HuH-7 (cell line): ENCODE results near the gene SLC35A4.
"Not testable (repeated sequence)": the region's sequence is repeated elsewhere in the genome, so short reads cannot be mapped to it uniquely, and the experiment has no call there.

Source experiments
- DNase-seq: peaks from one replicate; pipeline ENCODE4 v3.0.0; 2011; ENCODE audit warnings: low spot score

SLC35A4 gene

DNA sequence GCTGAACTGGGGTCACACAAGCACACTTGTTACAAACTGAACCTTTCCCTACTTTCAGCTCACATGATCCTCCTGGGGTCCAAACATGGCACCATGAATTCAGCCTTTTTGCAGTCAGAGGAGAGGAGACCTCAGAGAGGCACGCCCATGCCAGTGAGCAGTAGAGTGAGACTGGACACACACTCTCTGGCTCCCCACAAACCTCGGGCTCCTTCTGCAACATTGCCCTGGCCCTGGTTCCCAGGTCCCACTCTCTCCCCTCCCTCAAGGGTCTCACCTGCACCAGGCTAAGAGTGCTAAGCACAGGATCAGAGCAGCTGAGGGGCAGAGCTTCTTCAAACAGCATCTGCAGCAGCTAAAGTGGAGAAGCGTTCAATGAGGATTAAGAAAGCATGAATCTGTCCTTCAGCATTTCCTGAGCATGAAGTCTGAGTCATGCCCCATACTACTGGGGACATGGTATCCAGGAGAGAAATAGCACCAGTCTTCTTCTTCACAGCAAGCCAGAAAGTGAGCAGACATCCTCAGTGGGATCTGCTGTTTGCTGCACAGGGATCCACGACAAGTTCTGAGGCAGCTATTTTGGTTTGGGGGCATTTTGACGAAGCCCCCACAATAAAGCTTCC, 27.2 kb downstream of the SLC35A4 start:
- DNase-seq = no peak

DNA sequence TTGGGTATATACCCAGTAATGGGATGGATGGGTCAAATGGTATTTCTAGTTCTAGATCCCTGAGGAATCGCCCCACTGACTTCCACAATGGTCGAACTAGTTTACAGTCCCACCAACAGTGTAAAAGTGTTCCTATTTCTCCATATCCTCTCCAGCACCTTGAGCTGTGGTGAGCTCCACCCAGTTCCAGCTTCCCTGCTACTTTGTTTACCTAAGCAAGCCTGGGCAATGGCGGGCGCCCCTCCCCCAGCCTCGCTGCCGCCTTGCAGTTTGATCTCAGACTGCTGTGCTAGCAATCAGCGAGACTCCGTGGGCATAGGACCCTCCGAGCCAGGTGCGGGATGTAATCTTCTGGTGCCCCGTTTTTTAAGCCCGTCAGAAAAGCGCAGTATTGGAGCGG, 28.4 kb downstream of the SLC35A4 start:
- not testable (repeated sequence) for DNase-seq

DNA sequence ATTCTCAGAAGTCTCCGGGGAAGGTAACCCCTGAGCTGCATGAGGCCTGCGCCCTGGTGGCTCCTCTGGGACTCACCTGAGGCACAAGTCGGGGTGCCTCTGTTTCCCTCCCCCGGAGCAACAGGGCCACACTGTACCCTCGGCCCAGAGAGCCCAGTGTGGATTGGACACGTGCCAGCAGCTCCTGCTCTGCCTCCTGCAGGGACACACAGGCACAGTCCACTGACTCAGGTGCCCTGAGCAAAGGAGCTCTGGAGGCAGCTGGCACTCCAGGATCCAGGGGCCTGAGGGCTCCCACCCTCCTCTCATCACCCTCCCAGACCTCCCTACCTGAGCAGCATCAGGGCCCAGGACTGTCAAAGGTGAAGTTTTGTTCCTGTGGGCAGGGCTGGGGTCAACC, 29.5 kb downstream of the SLC35A4 start:
- no peak for DNase-seq

DNA sequence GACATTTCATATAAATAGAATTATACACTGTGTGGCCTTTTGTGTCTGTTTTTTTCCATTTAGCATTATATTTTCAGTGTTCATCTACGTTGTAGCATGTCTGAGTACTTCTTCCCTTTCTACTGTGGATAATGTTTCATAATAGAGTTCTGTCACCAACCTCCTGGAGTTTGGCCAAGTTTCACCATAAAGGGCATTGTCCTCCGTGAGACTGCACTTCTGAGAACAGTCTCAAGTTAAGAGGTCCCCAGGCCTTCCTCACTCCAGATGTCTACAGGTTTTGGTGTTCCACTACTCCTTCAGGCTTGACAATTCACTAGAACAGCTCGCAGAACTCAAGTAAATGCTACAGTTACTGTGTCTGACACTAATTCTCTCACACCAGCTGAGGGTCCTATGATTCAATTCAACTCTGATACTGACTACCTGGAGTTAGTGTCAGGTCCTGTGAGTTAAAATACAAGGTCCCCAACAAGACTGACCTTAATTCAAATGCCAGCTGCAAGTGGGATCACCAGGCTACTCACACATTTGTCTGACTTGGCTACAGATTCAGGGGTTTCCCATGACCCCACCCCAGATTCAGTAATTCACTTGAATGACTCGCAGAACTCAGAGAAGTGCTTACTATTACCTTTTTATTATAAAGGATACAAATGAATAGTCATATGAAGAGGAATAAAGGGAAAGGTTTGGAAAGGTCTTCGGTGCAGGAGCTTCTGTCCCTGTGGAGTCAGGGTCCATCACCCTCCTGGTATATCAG, 31.1 kb downstream of the SLC35A4 start:
- no peak for DNase-seq

DNA sequence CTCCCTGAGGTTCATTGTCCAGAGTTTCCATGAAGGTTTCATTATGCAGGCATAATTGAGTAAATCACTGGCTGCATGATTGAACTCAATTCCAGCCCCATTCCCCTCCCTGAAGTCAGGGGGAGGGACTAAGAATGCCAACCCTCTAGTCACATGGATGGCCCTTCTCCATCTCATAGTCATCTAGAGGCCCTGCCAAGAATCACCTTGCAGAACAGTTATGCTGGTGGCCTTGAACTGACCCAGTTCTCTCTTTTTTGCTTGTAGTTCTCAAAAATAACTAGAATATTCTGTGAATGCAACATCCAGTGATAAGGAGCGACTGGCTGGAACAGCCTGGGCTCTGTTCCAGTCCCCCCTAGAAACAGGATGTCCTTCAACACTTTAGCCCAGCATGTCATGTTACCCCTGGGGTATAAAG, 31.7 kb downstream of the SLC35A4 start:
- no peak for DNase-seq

DNA sequence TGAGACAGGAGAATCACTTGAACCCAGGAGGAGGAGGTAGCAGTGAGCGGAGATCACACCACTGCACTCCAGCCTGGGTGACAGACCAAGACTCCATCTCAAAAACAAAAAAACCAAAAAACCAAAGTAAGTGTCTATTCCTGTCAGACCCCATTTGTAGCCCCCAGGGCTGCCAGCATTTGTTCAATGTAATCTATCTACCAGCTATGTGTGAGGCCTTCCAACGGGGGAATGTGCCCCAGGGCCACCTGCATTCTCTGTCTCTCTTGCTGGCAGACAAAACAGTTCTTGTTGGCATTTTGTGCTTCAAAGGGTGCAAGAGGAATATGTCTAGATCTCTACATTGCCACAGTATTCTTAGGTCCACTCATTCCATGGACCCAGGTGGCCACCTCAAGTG, 34.2 kb downstream of the SLC35A4 start:
- no peak for DNase-seq

DNA sequence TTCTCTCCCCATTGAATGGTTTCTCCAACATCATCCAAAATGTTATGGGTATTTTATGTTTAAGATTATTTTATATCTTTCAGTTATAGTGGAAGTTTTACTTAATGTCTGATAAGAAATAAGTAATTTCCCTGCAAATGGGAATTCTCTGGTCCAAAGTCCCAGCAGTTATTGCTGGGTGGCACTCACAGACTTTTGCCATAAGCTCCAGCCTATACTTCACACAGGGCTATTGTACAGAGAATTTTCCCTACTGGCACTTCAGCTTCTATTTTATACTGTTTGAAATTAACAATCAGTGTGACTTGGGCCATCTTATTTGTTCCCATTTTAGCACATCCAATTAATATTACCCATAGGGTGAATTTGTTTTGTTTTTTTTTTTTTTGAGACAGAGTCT, 35.5 kb downstream of the SLC35A4 start:
- no peak for DNase-seq

DNA sequence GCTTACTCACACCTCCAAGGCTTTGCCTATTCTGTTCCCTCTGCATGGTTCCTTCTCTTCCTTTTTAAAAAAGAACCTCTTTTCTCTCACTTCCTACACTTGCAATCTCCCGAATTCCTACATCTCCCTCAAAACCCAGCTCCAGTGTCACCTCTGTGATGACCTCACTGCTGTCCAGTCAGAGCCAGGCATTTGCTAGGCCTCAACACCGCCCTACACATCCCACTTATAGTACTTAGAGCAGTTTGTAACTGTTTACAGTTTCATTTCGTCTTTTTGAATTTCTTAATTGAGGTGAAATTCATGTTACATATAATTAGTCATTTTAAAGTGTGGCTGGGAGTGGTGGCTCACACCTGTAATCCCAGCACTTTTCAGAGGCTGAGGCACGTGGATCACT, 37.5 kb downstream of the SLC35A4 start:
- DNase-seq = no peak

DNA sequence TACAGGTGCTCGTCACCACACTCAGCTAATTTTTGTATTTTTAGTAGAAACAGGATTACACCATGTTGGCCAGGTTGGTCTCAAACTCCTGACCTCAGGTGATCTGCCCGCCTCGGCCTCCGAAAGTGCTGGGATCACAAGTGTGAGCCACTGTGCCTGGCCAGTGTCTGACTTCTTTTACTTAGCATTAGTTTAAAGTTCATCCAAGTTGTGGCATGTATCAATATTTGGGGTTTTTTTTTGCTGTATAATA, 38.7 kb downstream of the SLC35A4 start:
- not testable (repeated sequence) for DNase-seq

DNA sequence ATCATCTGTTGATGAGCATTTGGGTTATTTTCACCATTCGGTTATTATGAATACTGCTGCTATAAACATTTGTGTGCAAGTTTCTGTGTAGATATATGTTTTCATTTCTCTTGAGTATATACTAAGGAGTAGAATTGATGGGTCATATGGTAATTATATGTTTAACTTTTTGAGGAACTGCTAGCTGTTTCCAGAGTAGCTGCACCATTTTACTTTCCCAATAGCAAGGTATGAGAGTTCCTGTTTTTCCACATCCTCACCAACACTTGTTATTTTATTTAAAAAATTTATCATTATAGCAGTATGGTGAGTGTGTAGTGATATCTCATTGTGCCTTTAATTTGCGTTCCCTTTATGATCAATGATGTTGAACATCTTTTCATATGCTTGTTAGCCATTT, 39.1 kb downstream of the SLC35A4 start:
- no peak for DNase-seq

DNA sequence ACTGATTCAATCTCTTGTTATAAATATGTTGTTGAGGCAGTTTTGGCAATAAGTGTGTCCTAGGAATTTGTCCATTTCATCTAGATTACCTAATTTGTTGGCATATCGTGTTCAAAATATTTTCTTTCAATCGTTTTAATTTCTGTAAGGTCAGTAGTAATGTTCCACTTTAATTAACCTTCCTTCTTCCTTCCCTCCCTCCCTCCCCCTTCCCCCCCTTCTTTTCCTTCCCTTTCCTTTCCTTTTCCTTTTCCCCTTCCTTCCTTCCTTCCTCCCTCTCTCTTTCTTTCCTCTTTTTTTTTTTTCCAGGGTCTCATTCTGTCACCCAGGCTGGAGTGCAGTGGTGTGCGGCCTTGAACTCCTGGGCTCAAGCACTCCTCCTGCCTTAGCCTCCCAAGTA, 41.3 kb downstream of the SLC35A4 start:
- DNase-seq = no peak

DNA sequence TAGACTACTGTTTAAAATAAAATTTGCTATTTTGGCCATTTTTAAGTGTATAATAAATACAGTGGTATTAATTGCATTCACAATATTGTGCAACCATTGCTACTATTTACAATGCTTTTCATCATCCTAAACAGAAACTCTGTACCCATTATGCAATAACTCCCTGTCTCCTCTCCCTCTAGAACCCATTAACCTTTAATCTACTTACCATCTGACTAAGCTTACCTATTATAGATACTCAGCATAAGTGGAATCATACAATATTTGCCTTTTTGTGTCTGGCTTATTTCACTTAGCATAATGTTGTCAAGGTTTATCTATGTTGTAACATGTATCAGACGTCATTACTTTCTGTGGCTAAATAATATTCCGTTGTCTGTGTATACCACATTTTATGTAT, 42.4 kb downstream of the SLC35A4 start:
- no peak for DNase-seq

DNA sequence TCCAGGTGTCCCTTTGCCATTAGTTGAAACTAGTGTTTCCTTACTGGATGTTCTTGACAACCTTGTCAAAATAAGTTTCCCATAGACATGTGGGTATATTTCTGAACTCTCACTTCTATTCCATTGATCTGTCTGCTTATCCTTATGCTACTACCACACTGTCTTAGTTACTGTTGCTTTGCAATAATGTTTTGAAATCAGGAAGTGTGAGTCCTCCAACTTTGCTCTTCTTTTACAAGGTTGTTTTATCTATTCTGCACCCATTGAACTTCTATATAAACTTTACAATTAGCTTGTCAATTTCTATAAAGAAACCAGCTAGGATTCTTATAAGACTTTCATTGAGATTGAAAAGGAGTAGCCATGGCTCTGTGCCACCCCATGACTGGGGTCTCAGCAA, 44.1 kb downstream of the SLC35A4 start:
- DNase-seq = no peak

DNA sequence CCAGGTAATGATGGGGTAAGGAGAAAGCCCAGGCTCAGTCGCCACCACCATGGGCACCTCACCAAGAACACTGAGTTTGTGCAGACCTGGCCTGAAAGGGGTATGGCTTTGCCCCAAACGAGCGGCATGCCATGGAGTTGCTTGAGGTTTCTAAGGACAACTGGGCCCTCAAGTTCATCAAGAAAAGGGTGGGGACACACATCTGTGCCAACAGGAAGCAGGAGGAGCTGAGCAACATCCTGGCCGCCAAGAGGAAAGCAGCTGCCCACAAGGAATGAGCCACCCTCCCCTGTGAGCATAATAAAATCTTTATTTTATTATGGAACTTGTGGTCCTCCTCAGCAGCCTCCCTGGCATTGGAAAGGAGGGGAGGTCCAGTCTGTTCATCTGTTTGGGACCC, 44.5 kb downstream of the SLC35A4 start:
- no peak for DNase-seq

DNA sequence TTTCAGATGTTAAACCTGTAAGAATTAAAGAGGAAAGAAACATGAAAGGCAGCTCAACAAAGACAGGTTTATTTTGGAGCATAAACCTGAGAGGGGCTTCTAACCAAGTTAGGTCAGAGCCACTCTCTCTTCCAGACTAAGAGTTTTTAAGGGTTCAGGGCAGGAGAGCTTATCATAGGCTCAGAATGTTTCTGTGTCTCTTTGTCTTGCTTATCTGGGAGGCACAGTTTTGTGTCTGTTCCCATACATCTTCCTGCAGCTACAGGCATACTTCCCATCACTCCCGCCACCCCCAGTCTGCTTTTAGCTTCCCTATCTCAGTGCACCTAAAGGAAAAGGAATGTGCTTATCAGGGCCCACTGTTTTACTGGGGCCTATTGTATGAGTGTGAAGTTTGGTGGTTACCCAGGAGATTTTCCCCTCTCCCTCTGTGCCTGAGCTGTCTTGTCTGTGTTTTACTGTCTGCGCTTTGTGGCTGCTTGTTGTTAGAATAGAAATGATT, 46.4 kb downstream of the SLC35A4 start:
- no peak for DNase-seq
